ENCODE data around the gene LGI4.

LGI4 gene

GRCh38 chr19:35151273-35152065 is 16.6 kb upstream of the LGI4 start:
- Histone ChIP-seq H3K4me3 (ENCODE audit: insufficient read depth, low read depth, low read length) (no peak overlapping the region), H3K4me1 (ENCODE audit: control insufficient read depth, insufficient read depth, low read length) (peaks cover 14% of the 10 kb centered on the region), H3K9me3 (ENCODE audit: control insufficient read depth, low read length) (no peaks in the 10 kb centered on the region), H3K27me3 (ENCODE audit: control insufficient read depth, insufficient read depth, low read length, poor library complexity, severe bottlenecking) (peaks cover 34% of the 10 kb centered on the region), H3K27ac (ENCODE audit: insufficient read depth, low read depth, low read length, poor library complexity, severe bottlenecking) (no peak overlapping the region), H3K36me3 (ENCODE audit: control insufficient read depth, insufficient read depth, low read length) (no peaks in the 10 kb centered on the region)
- WGBS, 2 experiments, result 88 to 91% methylated on average over 20 of the region's 20 CpGs

GRCh38 chr19:35150445-35150844 is 15.6 kb upstream of the LGI4 start:
- no peak overlapping the region for H3K27ac ChIP-seq (ENCODE audit: insufficient read depth, low read depth, low read length, poor library complexity, severe bottlenecking)
- H3K4me3 ChIP-seq (ENCODE audit: insufficient read depth, low read depth, low read length), result no peak overlapping the region
- peaks cover 14% of the 10 kb centered on the region for H3K4me1 ChIP-seq (ENCODE audit: control insufficient read depth, insufficient read depth, low read length)
- 80 to 89% methylated on average over 2 of the region's 2 CpGs for WGBS, 2 experiments
- H3K36me3 ChIP-seq (ENCODE audit: control insufficient read depth, insufficient read depth, low read length), result no peaks in the 10 kb centered on the region
- H3K9me3 ChIP-seq (ENCODE audit: control insufficient read depth, low read length), result no peaks in the 10 kb centered on the region
- H3K27me3 ChIP-seq (ENCODE audit: control insufficient read depth, insufficient read depth, low read length, poor library complexity, severe bottlenecking), result peaks cover 31% of the 10 kb centered on the region

- H3K9me3 ChIP-seq (ENCODE audit: control insufficient read depth, low read length), result no peaks in the 10 kb centered on the region
- H3K27me3 ChIP-seq (ENCODE audit: control insufficient read depth, insufficient read depth, low read length, poor library complexity, severe bottlenecking), result peaks cover 25% of the 10 kb centered on the region
- peaks cover 22% of the 10 kb centered on the region for H3K4me1 ChIP-seq (ENCODE audit: control insufficient read depth, insufficient read depth, low read length)
- no peak overlapping the region for H3K4me3 ChIP-seq (ENCODE audit: insufficient read depth, low read depth, low read length)
- H3K27ac ChIP-seq (ENCODE audit: insufficient read depth, low read depth, low read length, poor library complexity, severe bottlenecking), result no peak overlapping the region
- H3K36me3 ChIP-seq (ENCODE audit: control insufficient read depth, insufficient read depth, low read length), result no peaks in the 10 kb centered on the region
- 89 to 91% methylated on average over 3 of the region's 3 CpGs for WGBS, 2 experiments
Measured at GRCh38 chr19:35149463-35149862, 14.6 kb upstream of the LGI4 start.

- Histone ChIP-seq H3K27ac (ENCODE audit: insufficient read depth, low read depth, low read length, poor library complexity, severe bottlenecking) (no peak overlapping the region), H3K27me3 (ENCODE audit: control insufficient read depth, insufficient read depth, low read length, poor library complexity, severe bottlenecking) (peaks cover 28% of the 10 kb centered on the region)
Measured at GRCh38 chr19:35146746-35147459, 12.0 kb upstream of the LGI4 start.

GRCh38 chr19:35144600-35145436 is 10.0 kb upstream of the LGI4 start:
- H3K4me3 ChIP-seq (ENCODE audit: insufficient read depth, low read depth, low read length), result no peak overlapping the region
- H3K27me3 ChIP-seq (ENCODE audit: control insufficient read depth, insufficient read depth, low read length, poor library complexity, severe bottlenecking), result peaks cover 34% of the 10 kb centered on the region

More at GRCh38 chr19:35146746-35147459, 12.0 kb upstream of the LGI4 start:
- Histone ChIP-seq H3K9me3 (ENCODE audit: control insufficient read depth, low read length) (no peaks in the 10 kb centered on the region), H3K36me3 (ENCODE audit: control insufficient read depth, insufficient read depth, low read length) (no peaks in the 10 kb centered on the region), H3K4me3 (ENCODE audit: insufficient read depth, low read depth, low read length) (no peak overlapping the region), H3K4me1 (ENCODE audit: control insufficient read depth, insufficient read depth, low read length) (peaks cover 20% of the 10 kb centered on the region)
- 87 to 89% methylated on average over 7 of the region's 7 CpGs for WGBS, 2 experiments

GRCh38 chr19:35144259-35144599 is 9.4 kb upstream of the LGI4 start:
- Histone ChIP-seq H3K4me3 (ENCODE audit: insufficient read depth, low read depth, low read length) (no peak overlapping the region), H3K27ac (ENCODE audit: insufficient read depth, low read depth, low read length, poor library complexity, severe bottlenecking) (no peak overlapping the region), H3K4me1 (ENCODE audit: control insufficient read depth, insufficient read depth, low read length) (peaks cover 39% of the 10 kb centered on the region), H3K36me3 (ENCODE audit: control insufficient read depth, insufficient read depth, low read length) (no peaks in the 10 kb centered on the region), H3K9me3 (ENCODE audit: control insufficient read depth, low read length) (no peaks in the 10 kb centered on the region), H3K27me3 (ENCODE audit: control insufficient read depth, insufficient read depth, low read length, poor library complexity, severe bottlenecking) (peaks cover 34% of the 10 kb centered on the region)
- WGBS, 2 experiments, result 11 to 14% methylated on average over 6 of the region's 6 CpGs

More at GRCh38 chr19:35144600-35145436, 10.0 kb upstream of the LGI4 start:
- Histone ChIP-seq H3K36me3 (ENCODE audit: control insufficient read depth, insufficient read depth, low read length) (no peaks in the 10 kb centered on the region), H3K27ac (ENCODE audit: insufficient read depth, low read depth, low read length, poor library complexity, severe bottlenecking) (no peak overlapping the region), H3K9me3 (ENCODE audit: control insufficient read depth, low read length) (no peaks in the 10 kb centered on the region), H3K4me1 (ENCODE audit: control insufficient read depth, insufficient read depth, low read length) (peaks cover 33% of the 10 kb centered on the region)
- WGBS, 2 experiments, result 16 to 18% methylated on average over 14 to 15 of the region's 15 CpGs

- Histone ChIP-seq H3K9me3 (ENCODE audit: control insufficient read depth, low read length) (no peaks in the 10 kb centered on the region), H3K27ac (ENCODE audit: insufficient read depth, low read depth, low read length, poor library complexity, severe bottlenecking) (no peak overlapping the region), H3K4me3 (ENCODE audit: insufficient read depth, low read depth, low read length) (no peak overlapping the region), H3K27me3 (ENCODE audit: control insufficient read depth, insufficient read depth, low read length, poor library complexity, severe bottlenecking) (peaks cover 34% of the 10 kb centered on the region), H3K36me3 (ENCODE audit: control insufficient read depth, insufficient read depth, low read length) (no peaks in the 10 kb centered on the region), H3K4me1 (ENCODE audit: control insufficient read depth, insufficient read depth, low read length) (peaks cover 43% of the 10 kb centered on the region)
- 11 to 19% methylated on average over 3 of the region's 3 CpGs for WGBS, 2 experiments
Measured at GRCh38 chr19:35143818-35144217, 9.0 kb upstream of the LGI4 start.

- H3K27ac ChIP-seq (ENCODE audit: insufficient read depth, low read depth, low read length, poor library complexity, severe bottlenecking), result no peak within 1 kb of the TSS
- no peaks in the 10 kb centered on the region for H3K9me3 ChIP-seq (ENCODE audit: control insufficient read depth, low read length)
- peaks cover 34% of the 10 kb centered on the region for H3K27me3 ChIP-seq (ENCODE audit: control insufficient read depth, insufficient read depth, low read length, poor library complexity, severe bottlenecking)
- 2% methylated on average over 29 to 31 of the region's 31 CpGs for WGBS, 2 experiments
- peak within 1 kb of the TSS; percentile 35 for H3K4me3 ChIP-seq (ENCODE audit: insufficient read depth, low read depth, low read length)
- no peaks in the 10 kb centered on the region for H3K36me3 ChIP-seq (ENCODE audit: control insufficient read depth, insufficient read depth, low read length)
- H3K4me1 ChIP-seq (ENCODE audit: control insufficient read depth, insufficient read depth, low read length), result peaks cover 48% of the 10 kb centered on the region
Measured at GRCh38 chr19:35143231-35143715, 8.4 kb upstream of the LGI4 start, which contains the start of gene FXYD7. Gene FXYD7 (plus strand): TSS chr19:35143255. CDS start chr19:35143334, 79 bp downstream.

- Histone ChIP-seq H3K36me3 (ENCODE audit: control insufficient read depth, insufficient read depth, low read length) (no peaks in the 10 kb centered on the region), H3K9me3 (ENCODE audit: control insufficient read depth, low read length) (no peaks in the 10 kb centered on the region), H3K4me1 (ENCODE audit: control insufficient read depth, insufficient read depth, low read length) (peaks cover 53% of the 10 kb centered on the region), H3K27me3 (ENCODE audit: control insufficient read depth, insufficient read depth, low read length, poor library complexity, severe bottlenecking) (peaks cover 34% of the 10 kb centered on the region), H3K27ac (ENCODE audit: insufficient read depth, low read depth, low read length, poor library complexity, severe bottlenecking) (no peak overlapping the region), H3K4me3 (ENCODE audit: insufficient read depth, low read depth, low read length) (peak overlapping the region; percentile 35)
- 0 to 1% methylated on average over 44 to 45 of the region's 46 CpGs for WGBS, 2 experiments
Measured at GRCh38 chr19:35142606-35143230, 7.9 kb upstream of the LGI4 start.

Measured in ectodermal cell (in vitro differentiated cells).